Cardiac septum (tissue), 1 donor: ENCODE results near the gene TAS2R50. TPM values are rescaled to one million over a fixed set of nuclear protein-coding genes. Genes with fewer than 3 reads are reported as not detected.
"Not testable (repeated sequence)": the region's sequence is repeated elsewhere in the genome, so short reads cannot be mapped to it uniquely, and the experiment has no call there.

ENCODE experiments used
- DNase-seq: peaks from one replicate; pipeline ENCODE4 v3.0.0-alpha.2; 2020; ENCODE audit warnings: low spot score
- intact Hi-C: fragments of 100-400 bp; cut with DNase I; formaldehyde crosslinking; loops from one replicate; pipeline ENCODE4 v1.14.0; 2022
- long read RNA-seq: library from polyadenylated mRNA; unstranded; transcript quantifications from one replicate; pipeline ENCODE4 v2.0.0, GENCODE V29; 2021
- total RNA-seq: library from RNA; stranded (reverse); fragmentation: NEBNext Ultra II Directional; extraction: Animal tissue kit (Norgen Biotek cat#: 25700); gene quantifications from one replicate; pipeline ENCODE4 v1.2.1, GENCODE V29; 2021
- donor health status: DM: no; HTN: no; CAD: no.

The TAS2R50 gene, protein sequence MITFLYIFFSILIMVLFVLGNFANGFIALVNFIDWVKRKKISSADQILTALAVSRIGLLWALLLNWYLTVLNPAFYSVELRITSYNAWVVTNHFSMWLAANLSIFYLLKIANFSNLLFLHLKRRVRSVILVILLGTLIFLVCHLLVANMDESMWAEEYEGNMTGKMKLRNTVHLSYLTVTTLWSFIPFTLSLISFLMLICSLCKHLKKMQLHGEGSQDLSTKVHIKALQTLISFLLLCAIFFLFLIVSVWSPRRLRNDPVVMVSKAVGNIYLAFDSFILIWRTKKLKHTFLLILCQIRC
- 0.97 TPM for total RNA-seq
- long read RNA-seq, result 0 reads

DNA sequence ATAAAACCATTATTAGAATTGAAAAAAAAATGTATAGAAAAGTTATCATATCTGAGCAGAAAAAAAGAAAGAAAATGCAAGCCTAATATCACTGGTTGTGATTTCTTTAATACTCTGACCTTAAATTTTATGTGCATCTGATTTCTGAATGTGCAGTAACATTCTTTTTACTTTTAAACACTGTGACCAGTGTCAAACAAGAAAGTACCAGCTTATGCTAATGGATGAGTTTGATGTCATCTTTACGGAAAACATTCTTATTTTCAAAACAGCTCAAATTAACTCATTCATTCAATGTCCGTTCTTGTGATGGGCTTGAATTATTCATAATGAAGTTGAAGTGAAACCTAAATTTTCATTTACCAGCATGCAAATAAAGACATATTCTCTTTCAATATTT is at the start of gene TAS2R50:
Gene TAS2R50 (minus strand): TSS at position 101 of the 400 bp plus-strand sequence. CDS start 52 bp downstream, at position 49.
- intact Hi-C loops, result no loop called here
- no peak for DNase-seq

DNA sequence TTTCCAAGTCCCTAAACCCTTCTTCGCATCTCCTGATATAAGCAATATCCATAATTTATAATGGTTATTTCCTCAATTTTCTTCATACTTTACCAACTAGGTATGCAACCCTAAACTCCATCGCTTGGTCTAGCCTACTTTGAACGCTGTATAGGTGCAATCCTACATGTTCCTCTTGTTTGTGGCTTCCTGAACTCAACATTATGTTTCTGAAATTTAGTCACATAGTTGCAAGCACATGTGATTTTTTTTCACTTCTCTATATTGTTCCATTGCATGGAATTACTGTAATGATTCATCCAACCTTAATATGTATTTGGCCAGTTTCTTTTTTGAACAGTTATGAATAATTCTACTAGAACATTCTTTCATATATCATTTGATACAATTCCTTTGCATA is 47.2 kb upstream of the TAS2R50 start:
- intact Hi-C loops, DNase-seq: not testable (repeated sequence)

DNA sequence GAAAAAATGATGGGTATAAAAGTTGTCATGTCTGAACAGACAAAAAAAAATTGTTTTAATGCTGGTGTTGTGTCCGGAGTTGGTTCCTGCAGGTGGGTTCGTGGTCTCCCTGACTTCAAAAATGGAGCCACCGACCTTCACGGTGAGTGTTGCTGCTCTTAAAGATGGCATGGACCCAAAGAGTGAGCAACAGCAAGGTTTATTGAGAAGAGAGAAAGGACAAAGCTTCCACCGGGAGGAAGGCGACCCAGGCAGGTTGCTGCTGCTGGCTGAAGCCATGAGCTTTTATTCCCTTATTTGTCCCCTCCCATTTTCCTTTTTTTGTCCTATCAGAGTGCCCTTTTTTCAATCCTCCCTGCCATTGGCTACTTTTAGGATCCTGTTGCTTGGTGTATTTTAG is 44.6 kb upstream of the TAS2R50 start, which contains the start of gene TAS2R31:
Gene TAS2R31 (minus strand): TSS at position 101 of the 400 bp plus-strand sequence. CDS start 72 bp downstream, at position 29.
- no peak for DNase-seq
- intact Hi-C loops, result no loop called here

DNA sequence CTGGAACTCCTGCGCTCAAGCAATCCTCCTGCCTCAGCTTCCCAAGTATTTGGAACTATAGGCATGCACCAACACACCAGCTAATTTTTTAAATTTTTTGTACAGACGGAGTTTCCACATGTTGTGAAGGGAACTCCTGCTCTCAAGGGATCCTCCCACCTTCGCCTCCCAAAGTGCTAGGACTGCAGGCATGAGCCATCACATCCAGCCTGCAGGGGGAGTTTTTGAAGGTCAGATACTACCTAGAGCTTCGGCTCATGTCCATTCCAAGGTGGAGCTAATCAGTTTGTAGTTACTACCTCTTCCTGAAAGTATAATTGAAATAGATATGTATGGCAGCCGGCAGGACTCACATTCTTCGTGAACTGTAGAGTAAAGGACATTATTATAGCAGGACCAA is 39.4 kb upstream of the TAS2R50 start:
- DNase-seq, result no peak
- intact Hi-C loops, result no loop called here

DNA sequence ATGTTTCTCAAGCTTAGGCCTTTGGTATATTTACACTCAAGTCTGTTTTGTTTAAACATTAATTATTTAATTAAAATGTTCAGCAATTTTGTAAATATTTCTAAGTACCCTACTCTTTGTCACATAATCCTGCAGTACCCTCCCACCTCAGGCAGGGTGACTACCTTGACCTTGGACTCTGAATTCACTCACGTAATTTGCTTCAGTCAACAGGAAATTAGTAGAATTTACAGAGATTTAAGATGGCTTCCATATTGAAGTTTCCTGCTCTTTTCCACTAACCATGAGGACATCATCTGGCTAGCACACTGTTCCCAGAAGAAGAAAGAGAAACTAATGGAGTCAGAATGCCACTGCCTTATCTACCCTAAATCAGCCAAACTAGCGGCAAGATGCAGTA is 36.7 kb upstream of the TAS2R50 start:
- no peak for DNase-seq
- intact Hi-C loops, result no loop called here

DNA sequence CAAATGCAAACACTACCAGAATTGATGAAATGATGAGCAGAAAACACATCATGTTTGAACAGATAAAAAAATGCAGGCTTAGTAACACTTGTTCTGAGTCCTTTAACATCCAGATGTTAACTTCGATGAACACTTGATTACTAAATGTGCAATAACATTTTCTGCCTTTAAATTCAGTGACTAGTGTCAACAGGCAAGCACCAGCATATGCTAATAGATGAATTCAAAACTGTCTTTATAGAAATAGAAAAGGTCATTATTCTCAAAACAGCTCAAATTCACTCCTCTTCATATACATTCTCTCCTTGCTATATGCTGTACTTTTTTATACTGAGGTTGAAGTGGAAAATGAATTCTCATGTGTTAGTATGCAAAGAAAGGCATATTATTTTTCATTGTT is 35.8 kb upstream of the TAS2R50 start, which contains the start of gene TAS2R19:
Gene TAS2R19 (minus strand): TSS at position 101 of the 400 bp plus-strand sequence. CDS start 49 bp downstream, at position 52.
- intact Hi-C loops, result no loop called here
- no peak for DNase-seq

DNA sequence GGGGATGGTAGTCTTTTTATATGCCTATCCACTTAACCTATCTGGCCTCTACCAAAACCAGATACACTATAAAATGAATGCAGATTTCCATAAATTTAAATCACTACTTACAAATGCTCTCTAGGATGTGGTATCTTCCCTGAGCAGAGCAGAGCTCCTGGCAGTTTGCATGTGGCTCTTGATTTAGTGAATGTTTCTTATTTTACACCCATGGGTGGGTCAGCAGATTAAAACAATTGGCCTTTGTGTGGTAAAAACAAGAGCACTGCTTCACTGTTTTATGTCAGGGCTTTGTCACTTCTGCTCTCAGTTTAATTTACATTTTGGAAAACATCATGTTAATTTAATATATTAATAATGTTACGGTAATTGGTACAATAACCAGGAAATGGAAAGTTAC is 30.2 kb upstream of the TAS2R50 start:
- no peak for DNase-seq
- intact Hi-C loops, result no loop called here

DNA sequence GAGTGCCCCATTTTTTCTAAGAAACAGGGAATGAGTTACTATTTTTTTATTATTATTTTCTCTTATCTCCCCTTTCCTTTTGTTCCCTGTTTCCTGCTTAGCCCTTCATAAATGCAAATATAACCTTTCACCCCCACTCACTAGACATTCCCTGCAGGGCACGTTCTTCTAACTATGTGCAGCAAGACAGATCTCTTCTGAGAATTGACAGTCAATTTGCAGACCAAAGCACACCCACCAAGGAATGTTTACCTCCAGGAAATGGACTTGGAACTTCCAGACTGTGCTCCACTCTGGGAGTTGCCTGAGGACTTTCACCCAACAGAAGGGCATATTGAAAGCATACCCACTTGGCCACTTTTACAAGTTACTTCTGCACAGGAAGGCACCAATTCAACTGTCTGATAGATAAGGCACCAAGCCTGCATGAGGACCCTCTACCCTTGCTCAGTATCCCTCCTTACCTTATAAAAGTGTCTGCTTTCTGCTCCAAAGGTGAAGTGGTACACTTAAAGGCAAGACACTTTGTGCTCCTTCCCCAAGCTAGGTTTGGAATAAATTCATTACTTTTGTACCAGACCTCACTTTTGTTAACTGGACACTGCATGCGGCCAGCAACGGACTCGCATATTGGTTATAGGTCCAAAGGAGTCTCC is 29.2 kb upstream of the TAS2R50 start:
- intact Hi-C loops, result loop anchor here (2.0 kb wide), 1 partner anchor 55 kb away; no protein-coding TSS in a partner anchor
- no peak for DNase-seq

DNA sequence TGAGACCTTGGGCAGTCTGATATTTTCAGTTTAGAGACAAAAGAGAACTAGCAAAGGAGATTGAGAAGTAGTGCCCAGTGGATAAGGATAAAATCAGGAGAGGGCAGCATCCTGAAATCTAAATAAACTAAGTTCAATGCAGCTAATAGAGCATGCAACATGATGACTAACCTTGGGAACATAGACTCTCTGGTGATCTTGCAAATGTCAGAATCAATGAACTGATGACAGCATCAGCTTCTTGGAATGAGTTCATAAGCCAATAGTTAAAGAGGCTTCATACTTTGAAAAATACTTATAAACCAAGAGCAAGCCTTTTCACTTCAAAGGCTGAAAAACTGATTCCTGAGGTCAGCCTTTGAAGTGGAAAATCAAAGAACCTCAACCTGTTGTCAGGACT is 27.5 kb upstream of the TAS2R50 start:
- DNase-seq, result no peak
- intact Hi-C loops, result loop anchor here (2.0 kb wide), 1 partner anchor 57 kb away; no protein-coding TSS in a partner anchor

DNA sequence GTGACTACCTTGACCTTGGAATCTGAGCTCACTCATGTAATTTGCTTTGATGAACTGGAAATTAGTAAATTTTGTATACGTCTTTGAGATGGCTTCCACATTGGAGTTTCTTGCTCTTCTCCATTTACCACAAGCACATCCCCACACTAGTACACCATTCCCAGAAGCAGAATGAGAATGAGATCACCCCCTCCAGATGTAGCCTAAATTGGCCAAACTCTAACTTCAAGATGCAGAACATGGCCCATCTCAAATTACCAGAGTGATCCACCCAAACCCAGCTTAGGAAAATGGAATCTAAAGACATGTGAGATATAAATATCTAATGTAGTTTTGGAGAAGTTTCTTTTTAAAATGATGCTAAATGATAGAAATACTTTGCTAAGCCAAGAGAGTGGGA is 20.9 kb upstream of the TAS2R50 start:
- no peak for DNase-seq
- intact Hi-C loops, result no loop called here

DNA sequence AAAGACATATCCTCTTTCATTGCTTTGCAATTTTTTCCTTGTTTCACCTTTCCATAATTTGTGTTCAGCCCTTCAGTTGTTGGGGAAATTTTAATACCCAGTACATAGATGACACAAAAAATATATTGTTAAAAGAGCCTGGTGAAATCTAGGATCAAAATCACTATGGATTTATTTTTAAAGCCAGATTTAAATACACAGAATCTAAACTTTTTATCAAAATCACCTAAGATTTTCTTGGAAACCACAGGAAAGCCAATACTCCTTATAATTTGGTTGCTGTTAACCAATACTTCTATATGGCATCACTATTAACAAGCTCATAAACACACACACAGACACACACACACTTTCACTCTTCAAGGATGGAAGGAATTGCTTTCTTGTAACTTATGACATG is 11.5 kb upstream of the TAS2R50 start, which contains the start of gene TAS2R20:
Gene TAS2R20 (minus strand): TSS at position 101 of the 400 bp plus-strand sequence. CDS start 429 bp downstream, outside the sequence.
- DNase-seq, result no peak
- intact Hi-C loops, result no loop called here

DNA sequence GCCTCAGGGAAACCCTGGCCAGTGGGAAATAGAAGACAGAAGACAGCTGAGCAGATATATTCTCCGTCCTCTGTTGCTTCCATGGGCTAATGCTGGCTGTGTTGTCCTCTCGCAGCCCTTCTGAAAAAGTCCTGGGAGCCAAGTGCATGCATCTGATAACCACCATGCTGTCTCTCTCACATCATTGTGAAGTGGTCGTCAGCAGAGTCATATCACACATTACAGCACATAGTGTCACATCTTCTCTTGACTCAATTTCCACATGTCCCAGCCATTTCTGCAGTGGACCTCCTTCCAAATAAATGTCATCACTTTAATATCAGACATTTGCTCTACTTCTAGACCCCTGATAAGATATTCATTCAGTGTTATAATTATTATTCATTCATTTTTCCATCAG is 7.6 kb upstream of the TAS2R50 start:
- no peak for DNase-seq
- intact Hi-C loops, result no loop called here

DNA sequence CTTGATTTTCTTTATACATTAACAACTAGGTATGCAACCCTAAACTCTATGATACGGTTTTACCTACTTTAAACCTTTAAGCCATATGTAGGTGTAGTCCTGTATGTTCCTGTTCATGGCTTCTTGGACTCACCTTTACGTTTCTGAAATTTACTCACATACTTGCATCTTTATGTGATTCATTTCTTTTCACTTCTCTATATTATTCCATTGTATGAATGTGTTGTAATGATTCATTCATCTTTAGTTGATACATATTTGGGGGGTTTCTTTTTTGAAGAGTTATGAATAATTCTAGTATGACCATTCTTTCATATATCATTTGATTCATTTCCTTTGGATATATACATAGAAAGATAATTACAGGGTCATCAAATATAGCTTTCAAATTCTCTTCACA is 2.4 kb upstream of the TAS2R50 start:
- intact Hi-C loops, result no loop called here
- DNase-seq, result no peak

DNA sequence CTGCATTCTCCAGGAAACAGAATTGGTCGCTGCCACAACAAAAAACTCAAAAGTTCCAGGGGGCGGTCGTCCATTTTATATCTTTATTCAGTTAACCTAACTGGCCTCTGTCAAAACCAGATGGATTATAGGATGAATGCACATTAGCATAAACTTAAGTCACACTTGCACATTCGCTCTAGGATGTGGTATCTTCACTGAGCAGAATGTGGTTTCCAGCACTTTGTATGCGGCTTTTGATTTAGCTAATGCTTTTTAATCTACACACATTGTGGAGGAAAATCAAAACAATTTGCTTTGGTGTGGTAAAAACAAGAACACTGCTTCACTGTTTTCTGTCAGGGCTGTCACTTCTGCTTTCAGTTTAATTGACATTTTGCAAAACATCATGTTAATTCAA is 4.5 kb downstream of the TAS2R50 start:
- intact Hi-C loops, result no loop called here
- DNase-seq, result no peak

DNA sequence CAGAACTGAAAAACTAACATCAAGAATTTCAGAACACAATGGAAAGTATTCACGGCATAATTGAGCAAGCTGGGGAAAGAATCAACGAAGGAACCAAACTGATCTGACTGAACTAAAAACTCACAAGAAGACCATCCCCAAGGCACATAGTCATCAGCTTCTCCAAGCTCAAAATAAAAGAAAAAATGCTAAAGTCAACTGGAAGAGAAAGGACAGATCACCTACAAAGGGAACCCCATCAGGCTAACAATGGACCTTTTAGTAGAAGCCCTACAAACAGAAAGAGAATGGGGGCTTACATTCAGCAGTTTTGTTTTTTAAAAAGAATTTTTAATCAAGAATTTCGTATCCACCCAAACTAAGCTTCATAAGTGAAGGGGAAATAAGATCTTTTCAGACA is 11.7 kb downstream of the TAS2R50 start:
- no peak for DNase-seq
- intact Hi-C loops, result no loop called here

DNA sequence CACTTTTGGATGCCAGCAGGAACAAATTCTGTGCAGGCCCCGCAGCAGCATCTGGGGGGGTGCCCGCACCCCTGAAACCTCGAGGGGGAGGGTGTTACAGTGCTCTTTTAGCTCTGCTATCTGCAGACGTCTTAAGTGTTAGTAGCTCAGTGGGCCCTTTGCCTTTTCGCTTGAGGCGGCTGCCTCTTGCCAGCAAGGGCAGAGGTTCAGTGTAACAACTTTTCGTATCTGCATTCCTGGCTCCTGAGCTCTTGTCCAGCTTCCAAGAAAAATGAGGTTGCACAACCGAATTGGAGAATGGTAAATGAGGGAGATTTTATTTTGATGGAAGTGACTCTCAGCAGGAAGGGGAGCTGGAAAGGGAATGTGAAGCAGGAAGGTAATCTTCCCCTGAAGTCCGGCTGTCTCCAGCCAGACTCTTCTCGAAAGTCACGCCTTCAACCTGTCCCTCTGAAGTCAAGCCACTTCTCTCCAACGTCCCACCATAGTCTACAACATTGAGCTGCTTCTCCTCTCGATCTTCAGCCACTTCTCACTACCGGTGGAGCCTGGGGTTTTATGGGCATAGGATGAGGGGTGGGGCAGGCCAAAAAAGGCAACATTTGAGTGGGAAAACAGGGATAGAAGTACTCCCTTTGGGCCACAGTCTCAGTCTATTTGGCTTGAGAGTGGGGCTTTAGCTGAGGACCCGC is 17.8 kb downstream of the TAS2R50 start:
- no peak for DNase-seq
- intact Hi-C loops, result no loop called here

DNA sequence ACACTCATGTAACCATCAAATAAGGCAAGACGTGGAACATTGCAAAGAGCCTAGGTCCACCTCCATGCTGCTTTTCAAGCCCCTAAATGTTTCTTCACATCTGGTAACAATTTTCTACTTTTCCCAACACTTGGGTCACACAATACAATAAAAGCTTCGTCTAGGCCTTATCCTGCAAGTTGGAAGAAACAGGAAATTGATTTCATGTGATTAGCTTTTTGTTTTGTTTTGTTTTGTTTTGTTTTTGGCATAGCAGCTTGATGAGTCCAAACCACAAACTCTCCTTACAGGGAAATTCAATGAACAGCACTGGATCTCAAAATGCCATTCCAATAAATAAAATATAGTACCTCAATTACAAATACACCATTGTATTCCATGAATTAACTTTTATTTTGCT is 19.3 kb downstream of the TAS2R50 start:
- DNase-seq, result no peak
- intact Hi-C loops, result no loop called here

DNA sequence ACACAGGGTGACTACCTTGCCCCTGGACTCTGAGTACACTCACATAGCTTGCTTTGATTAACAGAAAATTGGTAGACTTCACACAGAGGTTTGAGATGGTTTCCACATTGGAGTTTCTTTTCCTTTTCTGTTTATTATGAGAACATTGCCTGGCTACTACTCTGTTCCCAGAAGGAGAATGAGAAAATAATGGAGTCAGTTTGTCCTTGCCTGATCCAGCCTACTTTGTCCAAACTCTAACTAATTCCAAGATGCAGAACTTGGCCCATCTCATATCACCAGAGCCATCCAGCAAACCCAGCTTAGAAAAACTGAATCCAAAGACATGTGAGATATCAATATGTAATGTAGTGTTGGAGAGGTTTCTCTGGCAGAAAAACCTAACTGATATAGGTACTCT is 20.4 kb downstream of the TAS2R50 start:
- intact Hi-C loops, result no loop called here
- no peak for DNase-seq

DNA sequence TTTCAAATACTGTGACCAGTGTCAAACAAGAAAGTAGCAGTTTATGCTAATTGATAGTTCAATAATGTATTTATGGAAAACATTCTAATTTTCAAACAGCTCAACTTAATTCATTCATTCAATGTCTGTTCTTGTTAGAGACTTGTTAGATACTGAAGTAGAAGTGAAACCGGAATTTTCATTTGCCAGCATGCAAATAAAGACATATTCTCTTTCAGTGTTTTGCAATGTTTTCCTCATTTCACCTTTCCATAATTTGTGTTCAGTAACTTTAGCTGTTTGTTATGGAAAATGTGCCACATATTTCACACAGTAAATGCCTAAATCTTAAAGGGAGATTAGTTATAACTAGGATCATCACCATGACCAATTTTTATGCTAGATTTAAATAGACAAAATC is 21.2 kb downstream of the TAS2R50 start:
- intact Hi-C loops, result no loop called here
- DNase-seq, result no peak

DNA sequence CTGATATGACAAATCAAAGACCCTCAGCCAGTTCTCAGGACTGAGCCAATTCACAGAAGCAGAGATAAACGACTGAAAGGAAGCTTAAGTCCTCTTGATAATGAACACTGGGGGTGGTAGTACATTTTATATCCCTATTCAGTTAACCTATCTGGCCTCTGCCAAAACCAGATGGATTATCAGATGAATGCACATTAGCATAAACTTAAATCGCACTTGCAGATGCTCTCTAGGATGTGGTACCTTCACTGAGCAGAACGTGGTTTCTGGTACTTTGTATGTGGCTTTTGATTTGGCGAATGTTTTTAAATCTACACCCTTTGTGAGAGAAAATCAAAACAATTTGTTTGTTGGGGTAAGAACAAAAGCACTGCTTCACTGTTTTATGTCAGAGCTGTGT is 26.5 kb downstream of the TAS2R50 start:
- intact Hi-C loops, result no loop called here
- no peak for DNase-seq
